SU-DHL-6 (cell line): ENCODE results near the gene NABP1.

Experiments used
- EZH2phosphoT487 ChIP-seq: fragments of 200-600 bp; sonication (generic), shearing (Covaris generic); conservative IDR thresholded peaks from 2 replicates; pipeline ENCODE4 v1.6.1; 2018; ENCODE audit warnings: mild to moderate bottlenecking, antibody characterized with exemption, low read length, moderate library complexity, mixed read lengths
- TF ChIP-seq, protein P1 (sequence below): fragments of 200-600 bp; sonication (generic); IDR thresholded peaks from one replicate; pipeline ENCODE4 v1.5.1; 2017; ENCODE audit warnings: antibody characterized with exemption, mild to moderate bottlenecking, low read length, moderate library complexity; ENCODE audit not compliant: insufficient read depth, poor library complexity, severe bottlenecking

- TF ChIP-seq, protein P1, sequence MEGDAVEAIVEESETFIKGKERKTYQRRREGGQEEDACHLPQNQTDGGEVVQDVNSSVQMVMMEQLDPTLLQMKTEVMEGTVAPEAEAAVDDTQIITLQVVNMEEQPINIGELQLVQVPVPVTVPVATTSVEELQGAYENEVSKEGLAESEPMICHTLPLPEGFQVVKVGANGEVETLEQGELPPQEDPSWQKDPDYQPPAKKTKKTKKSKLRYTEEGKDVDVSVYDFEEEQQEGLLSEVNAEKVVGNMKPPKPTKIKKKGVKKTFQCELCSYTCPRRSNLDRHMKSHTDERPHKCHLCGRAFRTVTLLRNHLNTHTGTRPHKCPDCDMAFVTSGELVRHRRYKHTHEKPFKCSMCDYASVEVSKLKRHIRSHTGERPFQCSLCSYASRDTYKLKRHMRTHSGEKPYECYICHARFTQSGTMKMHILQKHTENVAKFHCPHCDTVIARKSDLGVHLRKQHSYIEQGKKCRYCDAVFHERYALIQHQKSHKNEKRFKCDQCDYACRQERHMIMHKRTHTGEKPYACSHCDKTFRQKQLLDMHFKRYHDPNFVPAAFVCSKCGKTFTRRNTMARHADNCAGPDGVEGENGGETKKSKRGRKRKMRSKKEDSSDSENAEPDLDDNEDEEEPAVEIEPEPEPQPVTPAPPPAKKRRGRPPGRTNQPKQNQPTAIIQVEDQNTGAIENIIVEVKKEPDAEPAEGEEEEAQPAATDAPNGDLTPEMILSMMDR = no peak
- TF ChIP-seq EZH2phosphoT487 = no peak
Measured at GRCh38 chr2:191730263-191730662, 52.3 kb downstream of the NABP1 start.
